Measurements from ENCODE around the gene PSORS1C1.

- TF ChIP-seq CTCF (IDR thresholded peaks at IDR 0.05): no peak
- TF ChIP-seq EZH2 (IDR thresholded peaks at IDR 0.05): no peak
- TF ChIP-seq EZH2phosphoT487 (IDR thresholded peaks at IDR 0.05): no peak
Measured at GRCh38 chr6:31090275-31090972, 24.2 kb upstream of the PSORS1C1 start.

Measured in neural progenitor cell (in vitro differentiated cells).